Middle frontal gyrus (tissue), 1 donor: ENCODE measurements around the gene LRRC32.
A peak's percentile ranks its signal among the peaks of the same experiment; 100 is the strongest.

ENCODE experiments used
- DNase-seq: peaks from one replicate; pipeline ENCODE4 v3.0.0-alpha.2; 2015; ENCODE audit warnings: low spot score; ENCODE audit errors: extremely low spot score

Gene LRRC32

GRCh38 chr11:76700177-76701100, 29.9 kb upstream of the LRRC32 start:
- DNase-seq: no peak

GRCh38 chr11:76699451-76700091, 29.0 kb upstream of the LRRC32 start:
- no peak for DNase-seq

GRCh38 chr11:76698321-76699043, 27.9 kb upstream of the LRRC32 start:
- no peak for DNase-seq

GRCh38 chr11:76696756-76697155, 26.2 kb upstream of the LRRC32 start:
- no peak for DNase-seq

DNA sequence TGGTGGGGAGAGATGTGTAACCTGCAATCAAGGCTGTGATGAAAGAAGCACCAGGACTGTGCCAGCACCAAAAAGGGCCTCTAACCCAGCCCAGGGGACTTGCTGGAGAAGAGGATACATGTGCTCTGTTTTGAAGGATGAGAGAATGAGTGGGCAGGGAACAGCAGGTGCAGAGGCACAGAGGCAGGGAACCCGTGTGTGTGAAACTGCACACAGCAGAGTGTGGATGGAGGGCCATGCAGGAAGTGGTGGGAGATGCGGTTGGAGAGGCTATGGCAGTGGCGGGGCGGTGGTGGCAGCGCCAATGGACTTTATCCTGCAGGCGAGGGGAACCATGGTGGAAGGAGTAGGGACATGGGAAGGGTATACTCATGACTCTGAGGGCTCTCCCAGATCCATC, 25.2 kb upstream of the LRRC32 start:
- peak; percentile 9 for DNase-seq

GRCh38 chr11:76695133-76695532, 24.6 kb upstream of the LRRC32 start:
- DNase-seq: no peak

DNA sequence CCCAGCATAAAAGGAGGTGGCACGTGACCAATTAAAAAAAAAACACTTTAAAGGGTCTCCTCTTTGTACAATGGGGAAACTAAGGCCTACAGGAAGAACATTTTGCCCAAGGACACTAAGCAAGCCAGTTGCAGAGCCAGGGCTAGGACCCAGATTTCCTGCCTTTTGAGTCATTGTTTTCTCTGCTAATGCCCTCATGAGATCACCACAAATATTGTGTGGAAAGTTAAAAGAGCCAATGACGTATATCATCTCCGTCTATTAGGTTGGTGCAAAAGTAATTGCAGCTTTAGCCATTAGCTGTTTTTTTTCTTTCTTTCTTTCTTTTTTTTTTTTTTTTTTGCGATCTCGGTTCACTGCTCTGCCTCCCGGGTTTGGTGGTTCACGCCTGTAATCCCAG, 24.1 kb upstream of the LRRC32 start:
- DNase-seq: no peak

DNA sequence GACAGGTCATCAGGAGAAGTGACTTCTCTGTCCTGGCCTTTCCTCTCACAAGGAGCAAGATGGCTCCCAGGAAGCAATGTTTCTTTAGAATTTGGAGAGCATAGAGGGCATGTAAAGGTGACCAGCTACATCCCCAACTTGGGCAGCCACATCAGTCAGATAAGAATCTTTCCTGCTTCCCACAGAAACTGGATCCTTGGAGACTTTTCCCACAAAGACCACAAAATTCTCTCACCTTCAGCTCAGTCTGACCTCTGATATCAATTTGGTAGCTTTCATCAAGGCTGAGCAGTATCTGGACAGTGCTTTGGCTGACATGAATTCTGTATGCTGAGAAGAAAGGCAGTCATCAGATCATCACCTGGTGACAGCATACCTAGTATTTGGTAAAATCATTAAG, 23.3 kb upstream of the LRRC32 start:
- DNase-seq: no peak

- no peak for DNase-seq
Measured at GRCh38 chr11:76692956-76693355, 22.4 kb upstream of the LRRC32 start.

GRCh38 chr11:76691655-76692054, 21.1 kb upstream of the LRRC32 start:
- DNase-seq: no peak

DNA sequence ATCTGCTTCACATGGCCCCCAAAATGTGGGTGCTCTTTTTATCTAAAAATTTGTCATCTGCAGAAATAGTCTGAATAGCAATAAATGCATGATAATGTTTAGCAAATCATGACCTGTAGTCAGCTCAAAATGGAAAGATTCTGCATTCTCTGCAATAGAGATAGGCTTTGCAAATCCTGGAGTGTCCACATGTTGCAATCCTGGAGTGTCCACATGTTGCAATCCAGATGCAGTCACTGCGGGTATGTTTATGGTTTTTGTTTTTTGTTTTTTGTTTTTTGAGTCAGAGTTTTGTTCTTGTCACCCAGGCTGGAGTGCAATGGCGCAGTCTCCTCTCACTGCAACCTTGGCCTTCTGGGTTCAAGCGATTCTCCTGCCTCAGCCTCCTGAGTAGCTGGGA, 20.2 kb upstream of the LRRC32 start:
- no peak for DNase-seq

DNA sequence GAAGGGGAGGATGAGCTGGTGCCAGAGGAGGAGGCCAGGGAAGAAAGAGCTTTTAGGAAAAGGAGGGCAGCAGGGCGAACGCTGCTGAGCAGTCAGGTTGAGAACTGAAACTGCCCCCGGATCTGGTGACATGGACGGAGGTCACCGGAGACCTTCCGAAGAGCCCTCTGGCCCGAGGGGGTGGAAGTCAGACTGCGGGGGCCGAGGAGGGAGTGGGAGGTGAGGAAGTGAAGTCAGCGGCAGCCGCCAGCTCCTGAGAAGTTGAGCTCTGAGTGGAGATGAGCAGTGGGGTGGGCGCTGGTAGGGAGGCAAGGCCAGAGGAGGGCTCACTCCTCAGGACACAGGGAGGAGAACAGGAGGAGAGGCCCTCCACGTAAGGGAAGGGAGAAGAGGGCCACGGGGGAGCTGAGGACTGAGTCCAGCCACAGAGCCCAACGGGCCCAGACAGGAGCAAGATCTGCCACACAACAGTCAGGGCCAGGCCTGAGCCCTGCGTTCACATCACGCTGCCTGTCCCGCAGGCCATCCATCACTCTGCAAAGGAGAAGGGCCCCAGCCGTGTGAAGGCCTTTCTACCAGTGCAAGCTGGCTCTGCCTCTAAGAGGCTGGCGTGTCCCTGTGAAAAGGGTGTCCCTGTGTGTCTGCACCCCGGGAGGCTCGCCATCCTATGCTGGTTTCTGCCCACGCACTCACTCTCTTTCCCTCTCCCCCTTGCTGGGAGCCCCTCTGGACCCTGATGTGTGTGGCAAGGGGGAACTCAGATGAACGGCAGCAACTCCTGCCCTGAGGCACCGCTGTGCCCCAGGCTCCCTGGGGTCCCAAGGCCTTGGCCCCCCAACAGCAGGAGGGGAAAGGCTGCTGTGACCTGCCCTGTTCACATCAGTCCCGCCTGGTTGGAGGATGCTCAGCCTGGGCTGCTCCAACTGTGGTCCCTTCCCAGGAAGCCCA, 19.0 kb upstream of the LRRC32 start:
- no peak for DNase-seq

- no peak for DNase-seq
Measured at GRCh38 chr11:76688146-76688545, 17.6 kb upstream of the LRRC32 start.

DNA sequence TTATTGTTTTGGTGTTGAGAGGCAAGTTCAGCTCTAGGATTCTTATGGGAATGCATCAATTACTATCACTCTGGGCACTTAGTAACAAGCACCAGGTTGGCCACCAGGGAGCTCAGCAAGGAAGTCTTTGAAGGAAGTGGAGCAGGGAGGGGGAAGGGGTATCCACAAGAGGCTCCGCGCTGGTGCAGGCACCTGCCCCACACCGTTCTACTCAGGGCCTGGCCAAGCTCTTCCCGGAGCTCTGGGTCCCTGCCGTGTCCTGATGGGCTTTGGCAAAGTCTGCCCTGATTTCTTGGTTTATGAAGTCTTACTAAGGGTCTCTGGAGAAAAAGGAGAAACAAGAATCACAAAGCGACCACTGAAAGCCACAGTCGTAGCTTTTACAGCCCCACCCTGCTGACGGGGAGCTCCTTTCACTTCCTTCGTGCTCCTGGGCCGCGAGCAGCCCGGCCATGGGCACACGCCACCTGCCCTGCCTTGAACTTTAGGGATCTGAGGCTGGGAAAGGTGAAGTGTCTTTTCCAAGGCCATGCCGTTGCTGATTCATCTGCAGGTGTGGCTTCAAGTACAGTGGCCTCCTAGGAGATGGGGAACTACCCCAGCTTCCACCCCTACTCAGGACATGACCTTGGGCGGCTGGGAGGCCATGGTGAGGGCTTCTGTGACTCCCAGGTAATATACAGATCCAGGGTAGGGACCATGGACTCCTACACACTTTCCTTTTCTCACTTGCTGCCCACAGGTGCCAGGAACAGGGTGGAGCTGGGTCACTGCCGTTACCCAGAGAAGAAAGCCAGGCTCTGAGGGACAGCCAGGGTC, 15.9 kb upstream of the LRRC32 start:
- no peak for DNase-seq

DNA sequence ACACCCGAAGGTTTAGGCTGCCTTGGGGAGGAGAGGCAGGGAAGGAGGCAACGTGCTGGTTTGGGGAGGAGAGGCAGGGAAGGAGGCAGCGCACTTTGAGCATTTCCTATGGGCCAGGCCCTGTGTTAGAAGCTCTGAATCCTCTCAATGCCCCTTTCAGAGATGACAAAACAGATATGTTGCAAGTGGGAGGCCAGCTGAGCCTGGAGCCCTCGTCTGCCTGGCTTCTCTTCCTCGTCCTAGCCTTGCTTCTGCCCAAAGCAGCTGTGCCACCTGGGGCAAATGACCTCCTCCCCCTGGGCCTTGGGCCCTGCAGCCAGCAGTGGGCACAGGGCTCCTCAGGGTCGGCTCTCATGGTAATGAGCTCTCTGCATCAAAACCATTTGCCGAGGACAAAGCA, 15.3 kb upstream of the LRRC32 start:
- DNase-seq: no peak

GRCh38 chr11:76685237-76685636, 14.7 kb upstream of the LRRC32 start:
- no peak for DNase-seq

GRCh38 chr11:76684516-76684915, 14.0 kb upstream of the LRRC32 start:
- no peak for DNase-seq

- no peak for DNase-seq
Measured at GRCh38 chr11:76683161-76684095, 12.9 kb upstream of the LRRC32 start.

GRCh38 chr11:76682684-76683083, 12.1 kb upstream of the LRRC32 start:
- DNase-seq: no peak
